Gastroesophageal sphincter (tissue), 4 donors: ENCODE measurements around the gene TUBGCP3. TPM values are rescaled to one million over a fixed set of nuclear protein-coding genes. Genes with fewer than 3 reads are reported as not detected.

Experiments used
- ATAC-seq: fragments of 150-250 bp; one replicate; pipeline ENCODE4 v1.9.1; 2016; ENCODE audit warnings: mild to moderate bottlenecking, moderate library complexity
- H3K27ac ChIP-seq, 4 donors: fragments of 200-600 bp; sonication (generic) in 3 of 4; 1 replicate in 3 of 4; 2 replicates in 1 of 4; pipeline ENCODE4 v1.5.1; 2016 to 2019
- H3K27me3 ChIP-seq: fragments of 200-600 bp; sonication (generic); one replicate; pipeline ENCODE4 v1.5.1; 2019
- H3K36me3 ChIP-seq, 2 donors: fragments of 200-600 bp; sonication (generic); one replicate each; pipeline ENCODE4 v1.5.1; 2019; ENCODE audit warnings: control low read depth in 1 of 2
- H3K4me1 ChIP-seq, 3 donors: fragments of 200-600 bp; sonication (generic); 1 replicate in 2 of 3; 2 replicates in 1 of 3; pipeline ENCODE4 v1.5.1; 2016 to 2019; ENCODE audit warnings: control low read depth in 2 of 3
- H3K4me3 ChIP-seq, 2 donors: fragments of 200-600 bp; sonication (generic); one replicate each; pipeline ENCODE4 v1.5.1; 2019; ENCODE audit warnings: mild to moderate bottlenecking in 1 of 2, moderate library complexity in 1 of 2
- H3K9me3 ChIP-seq, 3 donors: fragments of 200-600 bp; sonication (generic); one replicate each; pipeline ENCODE4 v1.5.1; 2017 to 2019; ENCODE audit warnings: control low read depth in 2 of 3
- EP300 ChIP-seq: sonication (generic); formaldehyde crosslinking; IDR thresholded peaks from one replicate; pipeline ENCODE4 v1.6.1; 2017; ENCODE audit warnings: antibody characterized with exemption, mild to moderate bottlenecking
- POLR2A ChIP-seq, 2 donors: fragments of 450-650 bp; IDR thresholded peaks; one replicate each; pipeline ENCODE4 v1.6.1; 2017; ENCODE audit warnings: antibody characterized with exemption in 2 of 2, mild to moderate bottlenecking in 2 of 2, moderate library complexity in 1 of 2
- POLR2AphosphoS5 ChIP-seq: sonication (generic); formaldehyde crosslinking; IDR thresholded peaks from one replicate; pipeline ENCODE4 v1.6.1; 2017; ENCODE audit warnings: antibody characterized with exemption
- WGBS, 2 donors: methylation state at CpG; one replicate each; pipeline ENCODE4 v1.1.5; 2018; ENCODE audit warnings: low coverage in 1 of 2; 5-methylcytosine and 5-hydroxymethylcytosine counted together
- total RNA-seq, 4 donors: library from RNA; depleted of rRNA; stranded (reverse); fragments of >200 nt; gene quantifications; one replicate each; pipeline ENCODE4 v1.1.0, GENCODE V29; 2016
- TF ChIP-seq, protein P1 (sequence below), 4 experiments: fragments of 200-600 bp in 2 of 4; fragments of 450-650 bp in 2 of 4; sonication (generic) in 1 of 4; IDR thresholded peaks; one replicate each; pipeline ENCODE4 v1.5.1; 2017 to 2019; ENCODE audit warnings: antibody characterized with exemption in 4 of 4, mild to moderate bottlenecking in 2 of 4, moderate library complexity in 2 of 4

TUBGCP3 gene
- total RNA-seq, 4 donors from 2014 or later = 25.6 to 37.8 (median 28.9) TPM

DNA sequence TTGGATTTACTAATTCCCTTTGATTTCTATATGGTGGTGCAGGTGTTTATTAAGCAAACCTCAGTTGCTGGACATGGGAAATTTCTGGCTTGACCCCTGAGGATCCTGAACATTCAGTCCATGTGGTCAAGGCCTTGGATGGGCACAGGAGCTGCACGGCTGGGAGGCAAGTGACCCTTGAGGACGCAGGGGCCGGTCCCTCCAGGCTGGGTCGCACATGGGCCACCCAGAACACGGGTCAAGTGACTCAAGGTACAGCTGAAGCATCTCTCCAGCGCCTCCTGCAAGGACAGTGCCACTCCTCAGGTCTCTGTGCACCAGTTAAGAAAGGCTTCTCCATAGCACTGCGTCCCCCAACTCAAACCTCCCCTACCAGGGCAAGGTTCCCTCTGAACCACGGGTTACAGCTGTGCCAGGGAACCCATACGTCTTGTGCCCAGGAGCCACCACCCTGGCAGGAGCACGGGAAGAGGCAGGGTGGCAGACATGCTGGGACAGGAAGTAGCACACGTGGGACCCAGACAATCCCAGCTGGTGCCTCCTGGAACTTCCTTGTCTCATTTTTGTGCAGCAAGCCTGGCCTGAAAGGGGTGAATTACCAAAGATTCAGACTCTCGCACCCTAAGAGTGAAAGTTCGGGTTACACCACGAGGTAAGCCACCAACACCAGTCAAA lies 118.7 kb downstream of the TUBGCP3 start:
- peaks cover 5% of the 10 kb centered on the region for H3K27me3 ChIP-seq
- WGBS, 2 donors = 82 to 100% methylated on average over 2 to 4 of the region's 14 CpGs
- no peak overlapping the region for H3K27ac ChIP-seq
- peaks cover 0 to 11% (median 0%) of the 10 kb centered on the region in 3 donors for H3K9me3 ChIP-seq
- H3K4me3 ChIP-seq = no peak overlapping the region
- ATAC-seq = no peak
- no peaks in the 10 kb centered on the region for H3K4me1 ChIP-seq
- H3K36me3 ChIP-seq = no peaks in the 10 kb centered on the region
- TF ChIP-seq, protein P1, sequence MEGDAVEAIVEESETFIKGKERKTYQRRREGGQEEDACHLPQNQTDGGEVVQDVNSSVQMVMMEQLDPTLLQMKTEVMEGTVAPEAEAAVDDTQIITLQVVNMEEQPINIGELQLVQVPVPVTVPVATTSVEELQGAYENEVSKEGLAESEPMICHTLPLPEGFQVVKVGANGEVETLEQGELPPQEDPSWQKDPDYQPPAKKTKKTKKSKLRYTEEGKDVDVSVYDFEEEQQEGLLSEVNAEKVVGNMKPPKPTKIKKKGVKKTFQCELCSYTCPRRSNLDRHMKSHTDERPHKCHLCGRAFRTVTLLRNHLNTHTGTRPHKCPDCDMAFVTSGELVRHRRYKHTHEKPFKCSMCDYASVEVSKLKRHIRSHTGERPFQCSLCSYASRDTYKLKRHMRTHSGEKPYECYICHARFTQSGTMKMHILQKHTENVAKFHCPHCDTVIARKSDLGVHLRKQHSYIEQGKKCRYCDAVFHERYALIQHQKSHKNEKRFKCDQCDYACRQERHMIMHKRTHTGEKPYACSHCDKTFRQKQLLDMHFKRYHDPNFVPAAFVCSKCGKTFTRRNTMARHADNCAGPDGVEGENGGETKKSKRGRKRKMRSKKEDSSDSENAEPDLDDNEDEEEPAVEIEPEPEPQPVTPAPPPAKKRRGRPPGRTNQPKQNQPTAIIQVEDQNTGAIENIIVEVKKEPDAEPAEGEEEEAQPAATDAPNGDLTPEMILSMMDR (IDR thresholded peaks at IDR 0.05) = no peak
- no peak for TF ChIP-seq EP300
- no peak for TF ChIP-seq POLR2AphosphoS5
- no peak for TF ChIP-seq POLR2A (IDR thresholded peaks at IDR 0.05)

GRCh38 chr13:112468069-112468468 lies 119.9 kb downstream of the TUBGCP3 start:
- H3K27me3 ChIP-seq = peaks cover 5% of the 10 kb centered on the region
- no peaks in the 10 kb centered on the region for H3K36me3 ChIP-seq
- 80 to 88% methylated on average over 2 to 8 of the region's 10 CpGs for WGBS, 2 donors
- no peak for ATAC-seq
- no peak overlapping the region for H3K4me3 ChIP-seq
- H3K9me3 ChIP-seq = peaks cover 0 to 11% (median 0%) of the 10 kb centered on the region in 3 donors
- TF ChIP-seq EP300 (no peak), POLR2A (IDR thresholded peaks at IDR 0.05) (no peak), POLR2AphosphoS5 (no peak)
- TF ChIP-seq, protein P1 (IDR thresholded peaks at IDR 0.05) = no peak
- no peak overlapping the region for H3K27ac ChIP-seq
- H3K4me1 ChIP-seq = no peaks in the 10 kb centered on the region

DNA sequence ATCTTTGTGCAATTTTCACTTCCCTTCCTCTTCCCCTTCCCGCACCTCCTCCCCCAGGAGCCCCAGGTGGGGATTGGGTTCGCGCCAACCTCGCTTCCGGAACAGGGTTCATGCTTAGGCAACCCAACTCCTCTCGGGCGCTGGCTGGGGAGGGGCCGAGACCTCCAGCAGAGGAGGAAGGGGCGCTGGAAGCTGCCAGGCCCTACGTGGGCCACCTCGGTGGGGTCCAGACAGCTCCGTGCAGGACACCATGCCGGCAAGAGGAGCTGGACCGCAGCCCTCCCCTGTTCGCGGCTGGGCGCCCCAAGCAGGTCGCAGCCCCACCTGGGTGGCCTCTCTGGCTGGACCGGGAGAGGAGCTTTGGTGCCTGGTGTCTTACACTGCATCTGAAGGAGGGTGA lies 120.7 kb downstream of the TUBGCP3 start:
- no peak for ATAC-seq

DNA sequence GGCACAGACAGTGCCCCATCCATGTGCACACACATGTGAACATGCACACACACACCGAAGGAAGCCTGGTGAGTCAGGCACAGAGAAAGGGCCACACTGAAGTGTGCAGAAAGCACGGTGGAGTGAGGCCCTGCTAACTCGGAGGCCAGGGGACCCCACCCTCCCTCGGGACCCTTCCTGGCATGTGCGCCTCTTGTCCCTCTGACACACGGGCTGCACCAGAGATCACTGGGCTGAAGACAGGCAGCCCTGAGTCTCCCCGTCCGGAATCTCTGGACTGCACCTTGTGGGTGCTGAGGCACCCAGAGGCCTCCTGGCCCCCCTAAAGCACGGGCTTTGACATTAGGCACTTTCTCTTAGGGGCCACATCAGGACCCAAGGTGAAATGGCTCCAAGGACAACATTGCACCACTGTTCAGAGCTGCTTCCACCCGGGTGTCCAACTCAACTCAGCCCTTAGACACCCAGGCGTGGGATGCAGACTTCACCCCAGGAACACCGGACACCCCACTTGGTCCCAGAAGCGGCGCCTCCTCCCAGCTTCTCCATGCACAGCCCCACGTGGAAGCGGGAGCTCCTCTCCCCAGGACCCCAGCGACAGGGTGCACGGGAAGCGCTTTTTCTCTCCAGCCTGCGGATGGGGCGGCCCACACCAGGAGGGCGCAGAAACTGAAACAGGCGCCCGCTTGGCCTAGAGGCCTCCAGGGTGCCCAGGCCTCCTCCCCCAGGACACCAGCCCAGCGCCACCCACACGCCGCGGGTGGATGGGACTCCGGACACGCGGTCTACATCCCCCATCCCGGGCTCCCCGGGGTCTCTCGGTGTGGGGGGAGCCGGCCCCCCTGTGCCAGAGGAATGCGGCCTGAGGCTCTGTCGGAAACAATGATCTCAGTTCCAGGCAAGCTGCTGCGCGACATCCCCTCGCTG lies 121.6 kb downstream of the TUBGCP3 start:
- no peak for ATAC-seq
- Histone ChIP-seq H3K4me1 (no peaks in the 10 kb centered on the region), H3K4me3 (no peak overlapping the region), H3K36me3 (no peaks in the 10 kb centered on the region), H3K9me3 (peaks cover 0 to 25% (median 0%) of the 10 kb centered on the region in 3 donors), H3K27ac (no peak overlapping the region), H3K27me3 (peaks cover 10% of the 10 kb centered on the region)
- 60 to 84% methylated on average over 2 to 7 of the region's 40 CpGs for WGBS, 2 donors
- TF ChIP-seq EP300 (no peak), POLR2AphosphoS5 (no peak), POLR2A (IDR thresholded peaks at IDR 0.05) (no peak)
- TF ChIP-seq, protein P1 (IDR thresholded peaks at IDR 0.05) = no peak

More for the DNA sequence above, 120.7 kb downstream of the TUBGCP3 start:
- Histone ChIP-seq H3K27me3 (peaks cover 5% of the 10 kb centered on the region), H3K4me1 (no peaks in the 10 kb centered on the region), H3K9me3 (peaks cover 0 to 16% (median 0%) of the 10 kb centered on the region in 3 donors), H3K27ac (no peak overlapping the region), H3K36me3 (no peaks in the 10 kb centered on the region), H3K4me3 (no peak overlapping the region)
- WGBS, 2 donors = 69 to 100% methylated on average over 1 to 5 of the region's 19 CpGs
- TF ChIP-seq, protein P1 (IDR thresholded peaks at IDR 0.05) = no peak
- no peak for TF ChIP-seq POLR2AphosphoS5
- TF ChIP-seq EP300 = no peak
- no peak for TF ChIP-seq POLR2A (IDR thresholded peaks at IDR 0.05)
